ENCODE results near the gene CFL2. TPM values are rescaled to one million over a fixed set of nuclear protein-coding genes. Genes with fewer than 3 reads are reported as not detected.

Gene CFL2
- 14.1 and 21.2 TPM in 2 replicates for total RNA-seq

GRCh38 chr14:34714320-34715126, at the start of gene CFL2:
TSS of gene CFL2 (minus strand) at chr14:34714593. CDS start at chr14:34714540, 53 bp downstream.

Other genes starting within 250 kb of the CFL2 start
- gene EAPP, start 174.9 kb downstream of the CFL2 start, total RNA-seq = 44.8 and 45.8 TPM in 2 replicates
- 110 and 121 TPM in 2 replicates for gene SNX6, start 84.4 kb downstream of the CFL2 start, total RNA-seq
- 57.1 and 80.4 TPM in 2 replicates for gene BAZ1A, start 160.8 kb upstream of the CFL2 start, total RNA-seq